HepG2 (cell line): Measurements from ENCODE around the gene FMNL2.

Experiments used
- GATAD2A ChIP-seq: IDR thresholded peaks from 2 replicates; pipeline ENCODE4 v1.6.1; 2016
- POLR2AphosphoS5 ChIP-seq: IDR thresholded peaks from 2 replicates; pipeline ENCODE4 v1.6.1; 2012; ENCODE audit warnings: low read depth, low read length
- RELA ChIP-seq: sonication (generic); formaldehyde crosslinking; IDR thresholded peaks from 2 replicates; pipeline ENCODE4 v1.4.0; 2020; ENCODE audit warnings: missing genetic modification reagents
- TP53 ChIP-seq: sonication (generic); formaldehyde crosslinking; conservative IDR thresholded peaks from 2 replicates; pipeline ENCODE4 v1.4.0; 2020; ENCODE audit warnings: missing genetic modification reagents
- XBP1 ChIP-seq: sonication (generic); formaldehyde crosslinking; IDR thresholded peaks from 2 replicates; pipeline ENCODE4 v1.5.0; 2020; ENCODE audit warnings: missing genetic modification reagents

- TF ChIP-seq GATAD2A, result no peak
- TF ChIP-seq TP53, result no peak
- TF ChIP-seq POLR2AphosphoS5, result no peak
- TF ChIP-seq RELA, result no peak
- no peak for TF ChIP-seq XBP1 (CRISPR knock-in tag)
These were observed 124.1 kb downstream of the FMNL2 start for GRCh38 chr2:152459091-152459490.
